HTERT RPE-1 (cell line): ENCODE results near the gene MYL11.

Experiments used
- in situ Hi-C: fragments of 300-500 bp; cut with MboI; formaldehyde crosslinking; loops from 4 replicates; pipeline ENCODE4 v1.14.3; 2020; ENCODE audit warnings: low sequenced_read_pairs

MYL11 gene

DNA sequence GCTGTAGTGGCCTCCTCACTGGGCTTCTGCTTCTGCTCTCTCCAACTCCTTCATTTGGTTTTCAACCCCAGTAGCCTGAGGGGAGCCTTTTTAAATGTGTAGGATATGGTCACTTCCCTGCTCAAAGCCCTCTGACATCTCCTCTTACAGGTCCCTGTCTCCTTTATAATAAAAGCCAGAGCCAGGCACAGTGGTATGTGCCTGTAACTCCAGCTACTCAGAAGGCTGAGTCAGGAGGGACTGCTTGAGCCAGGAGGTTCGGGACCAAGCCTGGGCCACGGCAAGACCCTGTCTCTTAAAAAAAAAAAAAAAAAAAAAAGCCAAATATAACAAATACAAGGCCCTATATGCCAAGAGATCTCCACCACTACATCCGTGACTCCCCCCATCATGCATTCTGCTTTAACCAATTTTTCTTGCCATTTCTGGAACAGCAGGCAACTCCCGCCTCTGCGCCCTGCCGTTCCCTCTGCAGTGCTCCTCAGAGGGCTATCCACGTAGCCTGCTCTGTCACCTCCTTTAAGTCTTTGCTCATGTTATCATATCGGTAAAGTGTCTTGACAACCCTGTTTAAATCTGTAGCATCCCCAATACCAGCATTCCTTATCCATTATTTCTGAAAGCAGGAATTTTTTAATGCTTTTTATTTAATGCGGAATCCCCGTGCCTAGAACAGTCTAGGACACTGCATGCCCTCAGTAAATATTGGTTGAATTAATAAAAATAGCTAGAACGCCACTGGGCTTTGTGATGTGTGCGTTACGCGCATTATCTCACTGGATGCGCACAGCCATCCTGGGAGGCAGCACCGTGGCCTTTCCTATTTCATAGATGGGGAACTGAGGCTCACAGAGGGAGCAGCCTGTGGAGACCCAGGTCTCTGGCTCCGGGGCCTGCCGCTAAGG, 42.3 kb downstream of the MYL11 start:
- in situ Hi-C loops = no loop called here

DNA sequence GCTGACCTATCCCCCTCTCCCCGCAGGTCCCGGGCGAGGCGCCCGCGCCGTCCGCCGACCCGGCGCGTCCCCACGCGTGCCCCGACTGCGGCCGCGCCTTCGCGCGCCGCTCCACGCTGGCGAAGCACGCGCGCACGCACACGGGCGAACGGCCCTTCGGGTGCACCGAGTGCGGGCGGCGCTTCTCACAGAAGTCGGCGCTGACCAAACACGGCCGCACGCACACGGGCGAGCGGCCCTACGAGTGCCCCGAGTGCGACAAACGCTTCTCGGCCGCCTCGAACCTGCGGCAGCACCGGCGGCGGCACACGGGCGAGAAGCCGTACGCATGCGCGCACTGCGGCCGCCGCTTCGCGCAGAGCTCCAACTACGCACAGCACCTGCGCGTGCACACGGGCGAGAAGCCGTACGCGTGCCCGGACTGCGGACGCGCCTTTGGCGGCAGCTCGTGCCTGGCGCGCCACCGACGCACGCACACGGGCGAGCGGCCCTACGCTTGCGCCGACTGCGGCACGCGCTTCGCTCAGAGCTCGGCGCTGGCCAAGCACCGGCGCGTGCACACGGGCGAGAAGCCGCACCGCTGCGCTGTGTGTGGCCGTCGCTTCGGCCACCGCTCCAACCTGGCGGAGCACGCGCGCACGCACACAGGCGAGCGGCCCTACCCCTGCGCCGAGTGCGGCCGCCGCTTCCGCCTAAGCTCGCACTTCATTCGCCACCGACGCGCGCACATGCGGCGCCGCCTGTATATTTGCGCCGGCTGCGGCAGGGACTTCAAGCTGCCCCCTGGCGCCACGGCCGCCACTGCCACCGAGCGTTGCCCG, 43.1 kb downstream of the MYL11 start:
- in situ Hi-C loops = no loop called here

DNA sequence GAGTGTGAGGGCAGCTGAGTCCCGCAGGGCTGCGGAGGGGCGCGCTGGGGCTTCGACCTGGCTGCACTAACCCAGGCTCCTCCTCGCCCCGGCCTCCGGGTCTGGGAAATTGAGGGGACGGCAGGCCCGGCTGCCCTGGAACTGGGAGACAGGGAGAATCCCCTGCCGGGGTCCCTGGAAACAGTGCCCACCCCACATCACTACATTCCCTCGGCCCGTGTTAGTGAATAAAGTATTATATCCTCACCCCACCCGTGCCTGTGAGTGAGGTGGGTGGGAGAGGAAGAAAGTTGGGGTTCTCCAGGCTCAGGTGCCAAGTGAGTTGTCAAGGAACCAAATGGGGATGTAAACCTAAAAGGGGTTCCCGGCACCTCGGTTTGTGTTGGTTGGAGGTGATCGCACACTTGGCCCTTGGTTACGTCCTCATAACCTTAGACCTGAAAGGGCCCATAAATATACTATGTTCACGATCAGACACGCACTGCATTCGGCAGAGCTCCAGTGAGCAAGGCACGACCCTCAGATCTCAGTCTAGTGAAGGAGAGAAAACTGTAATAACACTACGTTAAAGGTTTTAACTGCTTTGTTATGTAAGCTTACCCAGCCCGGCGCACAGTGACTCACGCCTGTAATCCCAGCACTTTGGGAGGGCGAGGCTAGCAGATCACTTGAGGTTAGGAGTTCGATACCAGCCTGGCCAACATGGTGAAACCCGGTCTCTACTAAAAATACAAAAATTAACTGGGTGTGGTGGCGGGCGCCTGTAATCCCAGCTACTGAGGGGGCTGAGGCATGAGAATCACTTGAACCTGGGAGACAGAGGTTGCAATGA, 44.0 kb downstream of the MYL11 start:
- in situ Hi-C loops = no loop called here

DNA sequence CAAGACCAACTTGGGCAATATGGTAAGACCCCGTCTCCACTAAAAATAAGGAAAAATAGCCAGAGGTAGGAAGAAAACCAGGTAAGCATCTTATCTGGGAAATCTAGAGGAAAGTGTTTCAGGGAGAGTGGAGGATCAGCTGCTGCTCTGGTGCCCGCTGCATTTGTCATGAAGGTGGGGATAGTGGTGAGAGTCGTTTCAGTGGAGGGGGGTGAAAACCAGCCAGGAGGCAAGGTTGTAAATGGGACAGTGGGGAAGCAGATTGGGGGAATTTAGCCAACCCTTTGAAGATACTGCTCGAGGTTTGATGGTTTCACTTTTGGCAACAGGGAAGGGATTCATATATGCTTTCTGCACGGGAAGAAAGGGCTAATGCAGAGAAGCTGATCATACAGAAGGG, 46.4 kb downstream of the MYL11 start:
- in situ Hi-C loops = no loop called here
